Trophoblast cell (in vitro differentiated cells and primary cell): ENCODE results near the gene UST.

Experiments used
- DNase-seq, 2 donors: peaks; one replicate each; pipeline ENCODE4 v3.0.0-alpha.2; 2016
- H2AFZ ChIP-seq: 2 replicates; pipeline ENCODE4 v1.6.1; 2013; ENCODE audit warnings: low read length, moderate library complexity, mild to moderate bottlenecking; ENCODE audit not compliant: insufficient read depth, poor library complexity
- H2AK5ac ChIP-seq: 2 replicates; pipeline ENCODE4 v1.6.1; 2013; ENCODE audit warnings: mild to moderate bottlenecking, low read length
- H2BK120ac ChIP-seq: 2 replicates; pipeline ENCODE4 v1.6.1; 2013; ENCODE audit warnings: low read length, mild to moderate bottlenecking, moderate library complexity; ENCODE audit not compliant: insufficient read depth, poor library complexity
- H2BK12ac ChIP-seq: 2 replicates; pipeline ENCODE4 v1.6.1; 2013; ENCODE audit warnings: mild to moderate bottlenecking, low read length, moderate library complexity
- H2BK5ac ChIP-seq: 2 replicates; pipeline ENCODE4 v1.6.1; 2013; ENCODE audit warnings: low read length, low read depth, moderate library complexity, mild to moderate bottlenecking; ENCODE audit not compliant: poor library complexity
- H3K14ac ChIP-seq: 2 replicates; pipeline ENCODE4 v1.6.1; 2013; ENCODE audit warnings: mild to moderate bottlenecking, low read length
- H3K18ac ChIP-seq: 2 replicates; pipeline ENCODE4 v1.6.1; 2013; ENCODE audit warnings: mild to moderate bottlenecking, low read length
- H3K23ac ChIP-seq: 2 replicates; pipeline ENCODE4 v1.6.1; 2013; ENCODE audit warnings: low read length
- H3K27ac ChIP-seq: 2 replicates; pipeline ENCODE4 v1.5.1; 2013; ENCODE audit warnings: low read depth, mild to moderate bottlenecking, inconsistent platforms, low read length, moderate library complexity
- H3K27me3 ChIP-seq: 2 replicates; pipeline ENCODE4 v1.6.1; 2013; ENCODE audit warnings: inconsistent platforms, mild to moderate bottlenecking, low read length, moderate library complexity; ENCODE audit not compliant: insufficient read depth
- H3K36me3 ChIP-seq, 2 experiments: 1 replicate in 1 of 2; 2 replicates in 1 of 2; pipeline ENCODE4 v1.6.1; 2013; ENCODE audit warnings: low read length in 2 of 2, mild to moderate bottlenecking in 2 of 2, moderate library complexity in 1 of 2; ENCODE audit not compliant: insufficient read depth in 2 of 2, control insufficient read depth in 1 of 2
- H3K4ac ChIP-seq: 2 replicates; pipeline ENCODE4 v1.6.1; 2013; ENCODE audit warnings: low read depth, mild to moderate bottlenecking, low read length, moderate library complexity
- H3K4me1 ChIP-seq, 2 experiments: 1 replicate in 1 of 2; 2 replicates in 1 of 2; pipeline ENCODE4 v1.6.1; 2013; ENCODE audit warnings: low read length in 2 of 2, mild to moderate bottlenecking in 2 of 2, moderate library complexity in 1 of 2; ENCODE audit not compliant: insufficient read depth in 2 of 2, control insufficient read depth in 1 of 2
- H3K4me2 ChIP-seq: 2 replicates; pipeline ENCODE4 v1.6.1; 2013; ENCODE audit warnings: inconsistent platforms, mild to moderate bottlenecking, low read length, moderate library complexity
- H3K4me3 ChIP-seq: 2 replicates; pipeline ENCODE4 v1.5.1; 2013; ENCODE audit warnings: mild to moderate bottlenecking, low read depth, low read length, inconsistent platforms
- H3K79me1 ChIP-seq: one replicate; pipeline ENCODE4 v1.6.1; 2013; ENCODE audit warnings: low read length
- H3K79me2 ChIP-seq: 2 replicates; pipeline ENCODE4 v1.6.1; 2013; ENCODE audit warnings: low read length, mild to moderate bottlenecking; ENCODE audit not compliant: control insufficient read depth, insufficient read depth, poor library complexity
- H3K9ac ChIP-seq: 2 replicates; pipeline ENCODE4 v1.6.1; 2013; ENCODE audit warnings: mild to moderate bottlenecking, low read length
- H3K9me3 ChIP-seq: 2 replicates; pipeline ENCODE4 v1.6.1; 2013; ENCODE audit warnings: low read depth, mild to moderate bottlenecking, control low read depth, inconsistent platforms, low read length; ENCODE audit not compliant: insufficient read depth
- H4K12ac ChIP-seq: 2 replicates; pipeline ENCODE4 v1.6.1; 2013; ENCODE audit warnings: low read depth, mild to moderate bottlenecking, low read length, moderate library complexity
- H4K8ac ChIP-seq: 2 replicates; pipeline ENCODE4 v1.6.1; 2013; ENCODE audit warnings: low read depth, mild to moderate bottlenecking, low read length, moderate library complexity
- H4K91ac ChIP-seq: one replicate; pipeline ENCODE4 v1.6.1; 2013; ENCODE audit warnings: low read depth, mild to moderate bottlenecking, low read length, moderate library complexity
- WGBS: extraction: QIAGEN DNeasy Blood & Tissue Kit; methylation state at CpG from one replicate; pipeline ENCODE4 v1.1.7; 2013; ENCODE audit warnings: missing lambda C conversion rate; ENCODE audit not compliant: insufficient read length, insufficient coverage; ENCODE audit errors: extremely low coverage; 5-methylcytosine and 5-hydroxymethylcytosine counted together

The UST gene

DNA sequence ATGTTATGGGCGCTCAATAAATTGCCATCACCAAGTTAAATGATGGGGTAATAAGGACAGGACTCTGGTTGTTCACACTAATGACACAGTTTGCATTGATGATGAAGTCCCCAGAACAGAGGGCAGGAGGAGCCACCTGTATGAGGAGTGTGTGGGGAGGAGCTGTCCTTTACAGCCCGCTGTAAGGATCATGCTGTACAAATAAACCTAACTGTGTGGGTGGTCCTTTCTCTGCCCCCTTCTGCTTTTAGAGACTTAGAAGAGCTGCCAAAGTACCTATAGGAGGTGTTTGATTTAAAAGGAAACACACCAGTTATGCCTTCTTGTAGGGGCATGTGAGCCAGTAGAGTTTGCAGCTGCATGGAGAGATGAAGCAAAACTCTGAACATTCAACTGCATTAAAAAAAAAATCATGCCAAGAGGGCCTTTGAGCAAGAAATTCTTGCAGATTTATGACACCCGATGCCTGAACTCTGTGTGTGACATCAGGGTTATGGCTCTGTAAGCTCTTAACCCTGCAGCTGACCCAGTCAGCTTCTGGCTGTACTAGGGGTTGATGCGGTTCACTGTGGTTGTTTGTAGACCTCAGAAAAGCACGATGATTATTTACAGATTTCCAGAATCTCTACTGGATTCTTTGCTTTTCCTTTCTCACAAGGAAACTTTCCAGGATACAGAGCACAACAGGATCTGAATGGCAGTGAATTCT, 67.4 kb downstream of the UST start:
- peaks cover 2% of the 10 kb centered on the region for H3K9me3 ChIP-seq
- no CpG with 5 or more reads among the region's 5 CpGs for WGBS
- H4K91ac ChIP-seq: no peak overlapping the region
- H2BK120ac ChIP-seq: no peak overlapping the region
- no peak overlapping the region for H3K27ac ChIP-seq
- H4K8ac ChIP-seq: no peak overlapping the region
- H2BK12ac ChIP-seq: no peak overlapping the region
- no peak overlapping the region for H3K18ac ChIP-seq
- H3K79me1 ChIP-seq: no peaks in the 10 kb centered on the region
- no peak overlapping the region for H2BK5ac ChIP-seq
- H3K14ac ChIP-seq: no peak overlapping the region
- no peak overlapping the region for H3K9ac ChIP-seq
- no peak overlapping the region for H3K4me3 ChIP-seq
- no peak overlapping the region for H2AFZ ChIP-seq
- H3K4me2 ChIP-seq: no peak overlapping the region
- no peak overlapping the region for H3K23ac ChIP-seq
- H3K4ac ChIP-seq: no peak overlapping the region
- H2AK5ac ChIP-seq: no peak overlapping the region
- no peak overlapping the region for H4K12ac ChIP-seq
- no peaks in the 10 kb centered on the region for H3K79me2 ChIP-seq
- H3K36me3 ChIP-seq: no peaks in the 10 kb centered on the region
- no peaks in the 10 kb centered on the region for H3K4me1 ChIP-seq
- no peak for DNase-seq
- no peaks in the 10 kb centered on the region for H3K27me3 ChIP-seq

DNA sequence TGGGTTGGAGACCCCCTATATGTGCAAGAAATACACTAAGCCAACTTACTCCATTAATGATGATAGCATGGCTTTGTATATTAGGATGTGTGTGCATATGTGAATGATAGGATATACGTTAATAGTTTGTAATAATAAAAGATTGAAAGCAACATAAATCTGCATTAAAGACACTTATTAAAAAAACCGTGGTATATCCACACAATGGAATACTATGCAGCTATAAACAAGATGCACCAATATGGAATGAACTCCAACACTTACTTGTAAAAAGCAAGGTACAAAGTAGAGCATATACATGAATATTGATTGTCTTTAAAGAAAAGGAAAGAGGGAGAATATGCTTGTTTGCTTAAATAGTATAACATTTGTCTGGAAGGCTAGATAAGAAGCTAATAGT, 68.0 kb downstream of the UST start:
- Histone ChIP-seq H3K36me3 (no peaks in the 10 kb centered on the region), H2AFZ (no peak overlapping the region), H3K9ac (no peak overlapping the region), H2BK120ac (no peak overlapping the region), H3K79me1 (no peaks in the 10 kb centered on the region), H2BK5ac (no peak overlapping the region), H3K18ac (no peak overlapping the region), H3K4ac (no peak overlapping the region), H4K12ac (no peak overlapping the region), H3K4me3 (no peak overlapping the region), H3K27ac (no peak overlapping the region), H3K79me2 (no peaks in the 10 kb centered on the region), H3K4me2 (no peak overlapping the region), H3K14ac (no peak overlapping the region), H3K23ac (no peak overlapping the region), H2BK12ac (no peak overlapping the region), H4K91ac (no peak overlapping the region), H3K27me3 (no peaks in the 10 kb centered on the region), H2AK5ac (no peak overlapping the region), H3K4me1 (no peaks in the 10 kb centered on the region), H4K8ac (no peak overlapping the region), H3K9me3 (peaks cover 2% of the 10 kb centered on the region)
- no peak for DNase-seq
- WGBS: no CpG with 5 or more reads among the region's 2 CpGs

GRCh38 chr6:148816117-148816516, 69.3 kb downstream of the UST start:
- Histone ChIP-seq H2BK12ac (no peak overlapping the region), H2BK5ac (no peak overlapping the region), H2AK5ac (no peak overlapping the region), H3K23ac (no peak overlapping the region), H3K14ac (no peak overlapping the region), H2BK120ac (no peak overlapping the region), H3K9ac (no peak overlapping the region), H3K79me2 (no peaks in the 10 kb centered on the region), H3K18ac (no peak overlapping the region), H4K91ac (no peak overlapping the region), H3K9me3 (peaks cover 2% of the 10 kb centered on the region), H3K4ac (no peak overlapping the region), H4K8ac (no peak overlapping the region), H3K27ac (no peak overlapping the region), H3K27me3 (no peaks in the 10 kb centered on the region), H3K79me1 (no peaks in the 10 kb centered on the region), H3K36me3 (no peaks in the 10 kb centered on the region), H3K4me2 (no peak overlapping the region), H2AFZ (no peak overlapping the region), H3K4me3 (no peak overlapping the region), H3K4me1 (no peaks in the 10 kb centered on the region), H4K12ac (no peak overlapping the region)
- DNase-seq: no peak

DNA sequence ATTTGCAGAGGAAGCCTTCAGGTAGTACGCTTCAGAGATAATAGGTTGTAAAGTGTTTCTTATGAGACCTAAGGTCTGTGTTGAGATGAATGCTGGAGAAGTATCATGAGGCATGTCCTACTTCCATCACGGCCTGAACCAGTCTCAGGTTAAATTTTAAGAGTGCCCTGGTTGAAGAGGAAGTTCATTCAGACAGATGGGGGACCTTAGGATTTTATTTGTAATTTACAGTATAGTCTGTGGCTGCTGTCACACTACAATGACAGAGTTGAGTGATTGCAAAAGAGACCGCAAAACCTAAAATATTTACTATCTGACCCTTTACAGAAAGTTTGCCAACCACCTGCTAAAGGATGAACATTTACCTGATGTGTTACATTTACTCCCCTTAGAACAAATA, 70.9 kb downstream of the UST start:
- no peak for DNase-seq
- Histone ChIP-seq H2BK120ac (no peak overlapping the region), H3K4ac (no peak overlapping the region), H3K4me2 (no peak overlapping the region), H2BK5ac (no peak overlapping the region), H3K14ac (no peak overlapping the region), H2AFZ (no peak overlapping the region), H3K79me1 (no peaks in the 10 kb centered on the region), H4K12ac (no peak overlapping the region), H3K9ac (no peak overlapping the region), H3K4me1 (no peaks in the 10 kb centered on the region), H3K27ac (no peak overlapping the region), H3K23ac (no peak overlapping the region), H4K91ac (no peak overlapping the region), H2BK12ac (no peak overlapping the region), H2AK5ac (no peak overlapping the region), H3K4me3 (no peak overlapping the region), H3K9me3 (no peaks in the 10 kb centered on the region), H3K79me2 (no peaks in the 10 kb centered on the region), H3K27me3 (no peaks in the 10 kb centered on the region), H3K36me3 (no peaks in the 10 kb centered on the region), H4K8ac (no peak overlapping the region), H3K18ac (no peak overlapping the region)
- no CpG with 5 or more reads among the region's 3 CpGs for WGBS
